Measurements from ENCODE around the gene CEP164.

The CEP164 gene

GRCh38 chr11:117366875-117367274 lies 39.2 kb downstream of the CEP164 start:
- no peak for DNase-seq (ENCODE audit: low spot score)

GRCh38 chr11:117369534-117369933 lies 41.9 kb downstream of the CEP164 start:
- no peak for DNase-seq (ENCODE audit: low spot score)

- no peak for DNase-seq (ENCODE audit: low spot score)
Observed at GRCh38 chr11:117371453-117371852, 43.8 kb downstream of the CEP164 start.

- DNase-seq (ENCODE audit: low spot score), result no peak
Observed at GRCh38 chr11:117374316-117375055, 46.8 kb downstream of the CEP164 start.

GRCh38 chr11:117375960-117376359 lies 48.3 kb downstream of the CEP164 start:
- DNase-seq (ENCODE audit: low spot score), result no peak

GRCh38 chr11:117376517-117376916 lies 48.9 kb downstream of the CEP164 start:
- DNase-seq (ENCODE audit: low spot score), result no peak

GRCh38 chr11:117378976-117379865 lies 51.6 kb downstream of the CEP164 start:
- no peak for DNase-seq (ENCODE audit: low spot score)

GRCh38 chr11:117380676-117381075 lies 53.0 kb downstream of the CEP164 start:
- DNase-seq (ENCODE audit: low spot score), result no peak

- DNase-seq (ENCODE audit: low spot score), result no peak
Observed at GRCh38 chr11:117381481-117382387, 54.1 kb downstream of the CEP164 start.

- DNase-seq (ENCODE audit: low spot score), result no peak
Observed at GRCh38 chr11:117382746-117383145, 55.1 kb downstream of the CEP164 start.

- no peak for DNase-seq (ENCODE audit: low spot score)
Observed at GRCh38 chr11:117384045-117384444, 56.4 kb downstream of the CEP164 start.

- no peak for DNase-seq (ENCODE audit: low spot score)
Observed at GRCh38 chr11:117385471-117385870, 57.8 kb downstream of the CEP164 start.

GRCh38 chr11:117385906-117386305 lies 58.3 kb downstream of the CEP164 start:
- no peak for DNase-seq (ENCODE audit: low spot score)

GRCh38 chr11:117387992-117388755 lies 60.5 kb downstream of the CEP164 start:
- DNase-seq (ENCODE audit: low spot score), result no peak

GRCh38 chr11:117390743-117391142 lies 63.1 kb downstream of the CEP164 start:
- DNase-seq (ENCODE audit: low spot score), result no peak

GRCh38 chr11:117391181-117391580 lies 63.5 kb downstream of the CEP164 start:
- DNase-seq (ENCODE audit: low spot score), result no peak

- DNase-seq (ENCODE audit: low spot score), result no peak
Observed at GRCh38 chr11:117392001-117392690, 64.5 kb downstream of the CEP164 start.

- no peak for DNase-seq (ENCODE audit: low spot score)
Observed at GRCh38 chr11:117392979-117393378, 65.3 kb downstream of the CEP164 start.

GRCh38 chr11:117394221-117394925 lies 66.7 kb downstream of the CEP164 start:
- no peak for DNase-seq (ENCODE audit: low spot score)

GRCh38 chr11:117395476-117395875 lies 67.8 kb downstream of the CEP164 start:
- no peak for DNase-seq (ENCODE audit: low spot score)

Data from CD4-positive, alpha-beta T cell treated with Interleukin-15 for 4 hours (primary cell).